RWPE2 (cell line): ENCODE measurements around the gene ZNF181.

Experiments
- ATAC-seq: fragments of 200-7000 bp; cut with Tn5 transposase; 3 replicates; pipeline ENCODE4 v1.9.1; 2021; ENCODE audit warnings: low read depth
- DNase-seq: peaks from one replicate; pipeline ENCODE4 v3.0.0-alpha.2; 2020; ENCODE audit warnings: low spot score
- H3K27ac ChIP-seq: fragments of 450-650 bp; 2 replicates; pipeline ENCODE4 v1.5.1; 2017; ENCODE audit warnings: mild to moderate bottlenecking; ENCODE audit not compliant: poor library complexity, severe bottlenecking
- H3K27me3 ChIP-seq: fragments of 250-450 bp; sonication (Bioruptor Pico); 2 replicates; pipeline ENCODE4 v1.5.1; 2021; ENCODE audit warnings: mild to moderate bottlenecking, moderate library complexity; ENCODE audit not compliant: insufficient read depth, poor library complexity, severe bottlenecking
- H3K36me3 ChIP-seq: fragments of 250-450 bp; sonication (Bioruptor Pico); 2 replicates; pipeline ENCODE4 v1.5.1; 2020; ENCODE audit warnings: low read depth, mild to moderate bottlenecking, moderate library complexity
- H3K4me1 ChIP-seq: fragments of 250-450 bp; sonication (Bioruptor Pico); 2 replicates; pipeline ENCODE4 v1.5.1; 2021; ENCODE audit warnings: mild to moderate bottlenecking, moderate library complexity; ENCODE audit not compliant: insufficient read depth, poor library complexity, severe bottlenecking
- H3K4me3 ChIP-seq: fragments of 250-450 bp; sonication (Bioruptor Pico); 2 replicates; pipeline ENCODE4 v1.5.1; 2021; ENCODE audit warnings: mild to moderate bottlenecking, moderate library complexity; ENCODE audit not compliant: severe bottlenecking
- H3K9me3 ChIP-seq: fragments of 250-450 bp; sonication (Bioruptor Pico); 2 replicates; pipeline ENCODE4 v1.5.1; 2021; ENCODE audit warnings: mild to moderate bottlenecking, moderate library complexity; ENCODE audit not compliant: severe bottlenecking
- TF ChIP-seq, protein P1 (sequence below): fragments of 450-650 bp; IDR thresholded peaks from one replicate; pipeline ENCODE4 v1.5.1; 2017; ENCODE audit warnings: mild to moderate bottlenecking, moderate library complexity; ENCODE audit not compliant: poor library complexity, severe bottlenecking

Gene ZNF181

DNA sequence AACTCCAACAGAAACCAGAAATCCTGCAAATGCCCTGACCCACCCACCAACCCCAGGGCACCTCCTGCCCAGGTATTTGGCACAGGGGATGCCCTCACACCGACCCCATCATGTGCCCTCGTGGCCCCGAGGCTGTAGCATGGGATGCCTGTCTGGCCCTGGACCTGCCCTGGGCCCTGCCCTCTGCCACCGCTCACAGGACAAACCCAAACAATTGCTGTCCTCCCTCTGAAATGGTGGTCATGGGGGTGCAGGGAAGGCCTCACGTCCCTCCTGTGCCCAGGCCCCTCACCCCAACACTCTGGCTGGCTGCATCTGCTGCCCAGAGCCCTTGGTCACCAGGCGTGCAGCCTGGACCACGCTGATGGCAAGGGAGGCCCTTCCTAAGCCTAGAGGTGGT, 2.1 kb upstream of the ZNF181 start:
- DNase-seq = no peak
- Histone ChIP-seq H3K9me3 (no peaks in the 10 kb centered on the region), H3K4me1 (no peaks in the 10 kb centered on the region), H3K27ac (no peak overlapping the region), H3K27me3 (no peaks in the 10 kb centered on the region), H3K36me3 (peaks cover 13% of the 10 kb centered on the region; the same call in 1 of the 2 replicates), H3K4me3 (no peak overlapping the region)
- no peak for ATAC-seq
- TF ChIP-seq, protein P1, sequence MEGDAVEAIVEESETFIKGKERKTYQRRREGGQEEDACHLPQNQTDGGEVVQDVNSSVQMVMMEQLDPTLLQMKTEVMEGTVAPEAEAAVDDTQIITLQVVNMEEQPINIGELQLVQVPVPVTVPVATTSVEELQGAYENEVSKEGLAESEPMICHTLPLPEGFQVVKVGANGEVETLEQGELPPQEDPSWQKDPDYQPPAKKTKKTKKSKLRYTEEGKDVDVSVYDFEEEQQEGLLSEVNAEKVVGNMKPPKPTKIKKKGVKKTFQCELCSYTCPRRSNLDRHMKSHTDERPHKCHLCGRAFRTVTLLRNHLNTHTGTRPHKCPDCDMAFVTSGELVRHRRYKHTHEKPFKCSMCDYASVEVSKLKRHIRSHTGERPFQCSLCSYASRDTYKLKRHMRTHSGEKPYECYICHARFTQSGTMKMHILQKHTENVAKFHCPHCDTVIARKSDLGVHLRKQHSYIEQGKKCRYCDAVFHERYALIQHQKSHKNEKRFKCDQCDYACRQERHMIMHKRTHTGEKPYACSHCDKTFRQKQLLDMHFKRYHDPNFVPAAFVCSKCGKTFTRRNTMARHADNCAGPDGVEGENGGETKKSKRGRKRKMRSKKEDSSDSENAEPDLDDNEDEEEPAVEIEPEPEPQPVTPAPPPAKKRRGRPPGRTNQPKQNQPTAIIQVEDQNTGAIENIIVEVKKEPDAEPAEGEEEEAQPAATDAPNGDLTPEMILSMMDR = no peak

DNA sequence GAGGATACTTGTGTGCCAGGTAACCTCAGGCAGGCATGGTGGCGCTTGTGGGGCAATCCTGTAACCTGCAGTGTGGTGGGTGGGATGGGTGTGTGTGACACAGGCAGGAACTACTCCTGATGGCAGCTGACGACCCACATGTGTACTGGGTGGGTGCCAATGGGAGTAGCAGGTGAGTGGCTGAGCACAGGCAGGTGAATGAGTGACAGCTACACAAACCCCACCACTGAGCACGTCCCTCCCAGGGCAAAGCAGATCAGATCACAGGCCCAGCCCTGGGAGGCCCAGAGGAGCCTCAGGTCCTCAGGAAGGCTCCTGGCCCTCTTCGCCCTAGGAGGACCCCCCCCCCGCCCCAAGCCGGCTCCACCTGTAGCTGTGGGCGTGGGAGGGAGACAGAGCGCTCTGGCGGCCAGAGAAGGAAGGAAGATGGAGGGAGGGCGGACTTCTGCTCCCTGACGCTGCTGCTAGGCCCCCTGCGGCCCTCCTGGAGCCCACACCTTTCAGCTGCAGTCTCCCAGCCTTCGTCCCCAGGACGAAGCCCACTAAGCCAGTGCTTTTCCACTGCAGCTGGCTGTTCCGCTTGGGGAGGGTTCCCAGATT, 1.3 kb upstream of the ZNF181 start:
- no peaks in the 10 kb centered on the region for H3K27me3 ChIP-seq
- H3K4me3 ChIP-seq = peak overlapping the region; percentile 71
- ATAC-seq (no peak), DNase-seq (no peak)
- peaks cover 20% of the 10 kb centered on the region; the same call in 1 of the 2 replicates for H3K36me3 ChIP-seq
- no peaks in the 10 kb centered on the region for H3K9me3 ChIP-seq
- no peaks in the 10 kb centered on the region for H3K4me1 ChIP-seq
- H3K27ac ChIP-seq = no peak overlapping the region
- TF ChIP-seq, protein P1 = no peak

DNA sequence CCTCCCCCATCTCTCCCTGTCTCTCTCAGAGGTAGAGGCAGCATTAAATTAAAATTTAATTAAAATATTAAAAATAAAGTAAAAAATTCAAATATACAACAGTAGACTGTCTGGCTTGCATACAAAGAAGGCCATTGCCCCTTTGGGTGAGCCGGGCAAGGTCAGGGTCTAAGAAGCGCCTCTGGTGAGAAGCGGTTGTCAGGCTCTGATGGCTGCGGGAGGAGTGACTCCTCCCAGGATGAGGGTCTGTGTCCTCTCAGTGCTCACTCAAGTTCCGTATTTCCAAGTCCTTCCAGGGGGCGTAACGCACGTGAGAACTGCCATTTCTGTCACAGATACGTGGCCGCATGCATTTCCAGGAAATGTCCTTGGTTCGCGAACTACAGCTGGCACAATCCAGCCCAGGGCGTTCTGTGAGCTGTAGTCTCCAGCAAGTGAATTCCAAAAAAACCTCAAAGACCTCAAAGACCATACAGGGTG, 737 bp upstream of the ZNF181 start:
- Histone ChIP-seq H3K27me3 (no peaks in the 10 kb centered on the region), H3K4me1 (no peaks in the 10 kb centered on the region), H3K4me3 (peak overlapping the region; percentile 71), H3K27ac (peak overlapping the region; percentile 54), H3K9me3 (no peaks in the 10 kb centered on the region), H3K36me3 (peaks cover 24% of the 10 kb centered on the region)
- no peak for DNase-seq
- TF ChIP-seq, protein P1 = no peak
- no peak; the same call in 1 of the 3 replicates for ATAC-seq

DNA sequence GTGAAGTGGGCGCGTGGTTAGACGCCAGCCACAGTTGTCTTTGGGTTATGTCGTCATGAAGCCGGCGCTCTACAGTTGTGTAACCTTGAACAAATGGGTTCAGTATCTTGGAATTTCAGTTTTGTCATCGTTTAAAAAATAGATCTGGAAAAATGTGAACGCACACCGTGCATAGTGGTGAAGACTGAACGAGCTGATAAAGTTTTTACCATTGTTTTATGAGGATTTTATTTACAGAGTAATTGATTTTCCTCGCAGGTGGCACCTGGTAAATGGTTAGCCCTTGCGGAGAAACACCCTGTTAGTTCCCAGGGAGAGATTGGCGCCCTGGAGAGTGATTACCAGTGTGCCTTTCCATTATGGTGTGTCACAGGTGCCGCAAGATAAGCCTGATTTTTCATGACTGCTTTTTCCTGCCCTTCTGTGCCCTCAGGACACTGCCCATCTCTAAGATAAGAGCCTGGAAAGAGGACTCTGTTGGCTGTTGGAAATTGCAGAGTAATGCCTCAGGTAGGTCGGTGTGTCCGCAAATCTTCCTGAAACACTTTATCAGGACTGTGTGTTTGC, 577 bp downstream of the ZNF181 start:
- TF ChIP-seq, protein P1 = no peak
- no peaks in the 10 kb centered on the region for H3K4me1 ChIP-seq
- DNase-seq (no peak), ATAC-seq (no peak)
- H3K4me3 ChIP-seq = peak overlapping the region; percentile 71
- H3K9me3 ChIP-seq = no peaks in the 10 kb centered on the region
- no peaks in the 10 kb centered on the region for H3K27me3 ChIP-seq
- peak overlapping the region; percentile 54 for H3K27ac ChIP-seq
- H3K36me3 ChIP-seq = peaks cover 33% of the 10 kb centered on the region
